Suppressor macrophage treated with lipopolysaccharide for 1 hour (primary cell): Measurements from ENCODE around the gene SLC1A2.

ENCODE experiments used
- DNase-seq, 3 donors: peaks; one replicate each; pipeline ENCODE4 v3.0.0-alpha.2; 2020 to 2022

SLC1A2 gene

DNA sequence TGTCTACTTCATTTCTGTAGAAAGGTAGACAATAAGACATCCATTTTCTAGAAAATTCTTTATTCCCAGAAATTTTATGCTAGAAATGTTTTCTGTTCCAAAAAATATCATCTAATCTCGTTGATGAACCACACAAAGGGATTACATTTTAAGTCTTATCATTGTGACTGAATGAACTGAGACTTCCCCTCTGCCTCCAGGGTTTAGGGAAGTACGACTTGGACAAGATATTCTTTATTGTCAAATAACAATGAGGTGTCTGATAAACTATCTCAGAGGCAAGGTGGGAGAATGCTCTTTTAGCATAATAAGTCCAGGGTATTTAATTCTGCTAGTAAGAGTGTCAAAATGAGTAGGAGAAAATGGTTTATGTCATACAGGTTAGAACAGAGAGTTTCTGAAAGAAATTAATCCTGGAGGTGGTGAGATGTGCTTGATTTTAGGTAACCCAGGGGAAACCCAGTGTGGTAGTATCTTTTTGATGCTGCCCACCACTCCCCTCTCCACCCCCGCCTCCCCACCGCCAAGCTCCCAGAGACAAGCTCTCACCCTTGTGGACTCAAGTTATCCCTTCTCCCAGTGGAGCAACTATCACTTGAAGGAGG, 179.8 kb downstream of the SLC1A2 start:
- peak; percentile 34 to 62 (median 48) for DNase-seq

DNA sequence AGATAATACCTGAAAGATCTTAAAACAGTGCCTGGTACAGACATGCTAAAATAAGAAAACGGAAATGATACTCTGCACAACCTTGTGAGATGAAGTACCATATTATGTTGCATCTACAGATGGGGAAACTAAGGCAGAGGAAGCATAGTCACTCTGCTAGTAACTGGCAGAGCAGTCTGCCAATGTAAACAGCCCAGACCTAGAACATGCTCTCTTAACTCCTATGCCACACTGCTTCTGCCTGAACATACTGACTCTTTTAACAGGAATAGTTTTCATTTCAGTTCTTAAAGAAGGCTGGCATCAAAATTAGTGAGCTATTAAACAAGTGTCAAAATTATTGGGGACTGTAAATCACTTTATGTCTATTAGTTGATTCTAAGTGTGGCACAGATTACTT, 180.5 kb downstream of the SLC1A2 start:
- DNase-seq, result no peak

DNA sequence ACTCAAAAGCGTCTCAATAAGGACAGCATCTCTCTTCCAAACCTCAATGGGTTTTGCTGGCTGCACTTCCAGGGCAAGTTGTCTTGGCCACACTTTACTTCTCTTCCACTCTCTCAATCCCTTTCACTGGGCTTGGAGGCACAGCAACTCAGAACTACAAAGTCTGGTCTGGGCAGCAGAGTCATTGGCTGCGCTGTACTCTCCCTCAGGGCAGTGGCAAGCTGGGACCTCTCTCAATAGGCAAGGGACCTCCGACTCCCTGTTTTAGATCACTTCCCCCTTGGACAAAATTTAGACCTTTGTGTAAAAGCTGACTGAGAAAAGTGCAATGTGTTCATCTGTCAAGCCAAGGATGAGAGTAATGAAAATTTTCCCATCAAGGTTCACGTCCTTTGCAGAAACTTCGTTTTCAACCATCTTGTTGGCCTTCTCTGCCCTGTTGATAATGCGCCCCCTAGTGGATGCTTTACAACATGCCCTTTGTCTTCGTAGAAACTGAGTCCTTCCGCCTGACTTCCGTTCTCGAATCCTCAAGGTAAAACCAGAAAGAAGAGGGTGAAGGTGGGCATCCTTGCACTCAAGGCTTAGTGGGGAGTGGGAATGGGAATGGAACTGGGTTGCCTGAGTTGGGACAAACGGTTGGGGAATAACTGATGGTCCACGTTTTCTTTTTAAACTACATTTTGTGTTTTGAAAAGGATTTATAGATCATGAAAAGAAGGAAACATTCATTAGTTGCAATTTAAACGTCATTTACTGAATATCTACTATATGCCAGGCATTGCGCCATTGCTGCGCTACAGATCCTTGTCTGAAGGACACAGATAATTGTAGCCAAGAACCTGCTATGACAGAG, 181.3 kb downstream of the SLC1A2 start:
- peak; percentile 60 to 80 (median 68) for DNase-seq

DNA sequence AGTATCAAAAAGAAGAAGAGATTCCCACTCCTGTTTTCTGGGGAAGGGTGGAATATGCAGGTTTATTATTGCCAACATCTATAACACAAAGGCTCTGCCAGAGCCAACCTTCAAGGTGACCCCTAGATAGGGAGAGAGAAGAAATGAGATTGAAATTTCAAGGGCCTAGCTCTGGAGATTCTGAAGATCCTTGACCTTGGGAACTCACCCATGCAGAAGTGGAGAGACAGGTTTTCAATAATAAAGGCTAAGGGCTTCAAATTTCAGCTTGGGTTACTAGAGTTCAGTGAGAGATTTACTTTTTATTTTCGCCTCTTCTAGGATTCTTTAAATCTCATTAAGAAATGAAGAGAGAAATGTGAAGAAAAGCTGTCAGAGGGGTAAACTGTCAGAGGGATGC, 182.0 kb downstream of the SLC1A2 start:
- peak; percentile 18 to 28 (median 20) for DNase-seq

DNA sequence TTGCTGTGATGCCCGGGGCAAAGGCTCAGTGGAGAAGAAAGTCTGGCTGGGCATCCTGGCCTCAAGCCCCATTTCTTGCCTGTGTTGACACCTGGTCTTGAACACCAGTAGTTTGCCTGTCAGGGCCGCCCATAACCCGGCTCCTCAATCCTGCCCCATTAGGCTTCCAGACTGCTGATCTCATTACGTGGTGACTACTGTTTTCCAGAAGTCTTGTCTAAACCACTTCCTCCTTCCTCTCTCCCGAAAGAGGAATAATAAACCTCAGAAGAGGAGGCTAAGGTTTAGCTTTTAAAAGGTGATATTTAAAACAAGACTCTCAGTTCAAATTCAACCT, 182.7 kb downstream of the SLC1A2 start:
- DNase-seq, result peak; percentile 83 to 90 (median 84)

DNA sequence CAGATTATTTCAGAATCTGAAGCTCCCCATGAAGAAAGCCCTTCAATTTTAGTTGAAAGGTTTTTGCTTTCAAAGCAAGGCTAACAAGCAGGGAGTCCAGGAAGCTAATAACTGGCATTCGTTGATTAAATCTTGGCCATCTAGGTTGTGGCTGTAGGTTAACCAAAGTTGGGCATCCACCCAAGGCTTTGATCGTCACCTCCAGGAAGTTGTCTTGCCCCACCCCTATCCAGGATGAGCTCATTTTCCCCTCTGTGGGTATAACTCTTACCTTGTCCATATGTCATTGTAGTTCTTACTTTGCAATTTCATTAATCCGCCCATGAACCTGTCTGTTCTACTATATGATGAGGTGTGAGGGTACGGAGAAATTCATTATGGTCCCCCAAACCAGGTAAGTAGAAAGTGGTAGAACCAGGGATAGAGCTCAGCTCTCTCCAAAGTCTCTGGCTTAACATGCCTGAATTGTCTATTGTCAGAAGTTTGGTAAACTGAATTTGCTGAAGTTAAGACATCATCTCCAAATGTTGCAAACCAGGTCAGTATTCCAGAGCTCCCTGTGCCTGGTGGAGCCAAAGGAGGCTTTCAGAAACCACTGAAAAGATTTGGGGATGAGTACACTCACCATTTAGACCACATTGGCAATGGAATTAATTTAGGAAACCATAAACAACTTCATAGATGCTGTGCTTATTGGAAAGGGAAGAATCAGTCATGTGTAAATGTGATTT, 183.3 kb downstream of the SLC1A2 start:
- DNase-seq, result peak; percentile 58 to 67 (median 60)

DNA sequence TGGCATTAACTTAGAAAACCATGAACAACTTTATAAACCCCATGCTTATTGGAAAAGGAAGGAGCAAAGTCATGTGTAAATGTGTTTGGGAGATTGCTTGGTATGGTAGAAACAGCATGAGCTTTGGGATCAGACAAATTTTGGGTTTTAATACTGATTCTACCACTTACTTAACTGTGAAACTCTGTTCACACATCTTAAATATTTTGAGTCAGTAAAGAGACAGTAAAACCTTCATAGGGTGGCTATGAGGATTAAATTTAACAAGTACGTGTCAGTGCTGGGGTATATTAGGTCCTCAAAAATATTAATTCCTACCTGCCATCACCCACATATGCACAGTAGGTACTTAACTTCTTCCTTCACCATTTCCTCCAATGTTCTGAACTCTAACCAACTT, 183.9 kb downstream of the SLC1A2 start:
- DNase-seq, result peak in 1 of 3 donors; percentile 39

DNA sequence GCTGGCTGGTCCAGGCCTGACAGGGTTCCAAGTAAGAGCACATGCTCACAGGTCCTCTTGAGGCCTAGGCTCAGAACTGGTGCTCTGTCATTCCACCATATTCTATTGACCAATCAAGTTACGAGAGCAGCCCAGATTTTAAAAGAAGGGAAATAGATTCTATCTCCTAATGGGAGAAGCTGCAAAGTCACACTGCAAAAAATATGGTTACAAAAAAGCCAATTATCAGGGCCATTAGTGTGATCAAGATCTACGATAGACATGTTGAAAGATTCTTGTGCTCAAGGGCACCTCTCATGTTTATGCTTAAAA, 184.2 kb downstream of the SLC1A2 start:
- DNase-seq, result peak in 1 of 3 donors; percentile 60

DNA sequence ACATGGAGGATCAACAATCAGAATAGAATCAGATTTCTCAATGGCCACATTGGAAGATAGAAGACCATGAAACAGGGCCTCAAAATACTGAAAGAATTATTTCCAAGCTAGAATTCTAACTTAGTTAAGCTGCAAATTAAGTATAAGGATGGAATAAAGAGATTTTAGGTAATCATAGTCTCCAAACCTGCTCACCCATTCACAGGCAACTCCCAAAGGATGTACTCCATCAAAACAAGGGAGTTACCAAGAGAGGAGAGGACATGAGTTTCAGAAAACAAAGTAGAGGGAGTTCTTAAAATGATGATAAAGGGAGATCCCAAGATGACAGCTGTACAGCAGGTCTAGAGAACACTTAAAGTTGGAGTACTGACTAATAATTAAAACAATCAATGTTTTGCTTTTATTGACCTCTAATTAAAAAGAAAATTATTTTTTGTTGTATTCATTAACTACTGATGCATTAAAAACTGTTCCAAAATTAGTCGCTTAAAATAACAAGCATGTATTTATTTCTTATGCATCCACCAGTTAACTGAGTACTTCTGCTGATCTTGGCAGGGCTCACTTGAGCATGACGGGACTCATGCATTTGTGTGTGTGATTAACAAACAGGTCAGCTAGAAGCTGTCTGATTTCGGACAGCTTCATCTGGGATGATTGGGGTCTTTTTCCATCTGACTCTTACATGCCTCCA, 184.8 kb downstream of the SLC1A2 start:
- peak; percentile 59 to 77 (median 71) for DNase-seq

DNA sequence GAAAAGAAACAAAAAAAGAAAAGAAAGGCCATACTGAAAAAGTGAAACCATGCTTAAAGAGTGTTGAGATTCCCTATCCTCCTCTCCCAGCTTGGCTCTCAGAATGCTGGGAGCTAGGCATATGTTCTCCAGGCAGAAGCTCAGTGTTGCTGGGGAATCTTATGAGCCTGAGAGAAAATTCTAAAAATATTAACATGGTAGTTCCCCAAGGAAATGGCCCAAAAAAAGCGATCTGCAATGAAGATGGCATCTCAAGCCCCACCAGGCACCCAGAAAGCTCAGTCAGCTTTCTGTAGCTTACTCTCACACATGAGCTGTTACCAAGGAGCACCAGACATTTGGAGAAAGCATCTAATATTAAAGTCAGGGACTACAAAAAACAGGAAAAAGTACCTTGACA, 185.8 kb downstream of the SLC1A2 start:
- DNase-seq, result peak; percentile 68 to 78 (median 77)

DNA sequence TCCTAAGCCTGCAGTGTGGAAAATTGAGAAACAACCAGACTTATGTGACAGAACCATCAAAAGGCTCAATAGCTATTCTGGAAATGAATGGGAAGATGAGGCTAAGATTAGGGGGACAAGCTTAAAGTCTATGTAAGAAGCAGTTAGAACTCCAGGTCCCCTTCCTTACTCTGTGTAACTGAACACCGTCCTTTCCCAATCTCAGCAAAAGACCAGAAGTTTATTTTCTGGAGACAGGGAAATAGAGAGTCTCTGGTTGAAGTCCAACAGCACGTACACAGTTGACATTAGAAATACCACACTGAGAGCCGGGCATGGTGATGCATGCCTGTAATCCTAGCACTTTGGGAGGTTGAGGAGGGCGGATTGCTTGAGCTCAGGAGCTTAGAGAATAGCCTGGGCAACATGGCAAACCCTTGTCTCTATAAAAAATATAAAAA, 186.4 kb downstream of the SLC1A2 start:
- peak; percentile 60 to 70 (median 68) for DNase-seq

DNA sequence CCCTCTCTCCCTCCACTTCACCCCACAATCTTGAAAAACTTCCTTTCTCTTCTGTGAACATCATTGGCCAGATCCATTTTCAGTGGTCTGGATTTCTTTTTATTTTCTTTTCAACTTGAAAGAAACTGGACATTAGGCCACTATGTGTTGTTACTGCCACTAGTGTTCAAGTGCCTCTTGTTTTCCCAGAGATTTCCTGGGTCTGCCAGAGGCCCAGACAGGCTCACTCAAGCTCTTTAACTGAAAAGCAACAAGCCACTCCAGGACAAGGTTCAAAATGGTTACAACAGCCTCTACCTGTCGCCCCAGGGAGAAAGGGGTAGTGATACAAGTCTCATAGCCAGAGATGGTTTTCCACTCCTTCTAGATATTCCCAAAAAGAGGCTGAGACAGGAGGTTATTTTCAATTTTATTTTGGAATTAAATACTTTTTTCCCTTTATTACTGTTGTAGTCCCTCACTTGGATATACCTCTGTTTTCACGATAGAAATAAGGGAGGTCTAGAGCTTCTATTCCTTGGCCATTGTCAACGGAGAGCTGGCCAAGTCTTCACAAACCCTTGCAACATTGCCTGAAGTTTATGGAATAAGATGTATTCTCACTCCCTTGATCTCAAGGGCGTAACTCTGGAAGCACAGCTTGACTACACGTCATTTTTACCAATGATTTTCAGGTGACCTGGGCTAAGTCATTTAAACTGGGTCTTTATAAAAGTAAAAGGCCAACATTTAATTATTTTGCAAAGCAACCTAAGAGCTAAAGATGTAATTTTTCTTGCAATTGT, 188.1 kb downstream of the SLC1A2 start:
- DNase-seq, result peak; percentile 43 to 54 (median 50)

DNA sequence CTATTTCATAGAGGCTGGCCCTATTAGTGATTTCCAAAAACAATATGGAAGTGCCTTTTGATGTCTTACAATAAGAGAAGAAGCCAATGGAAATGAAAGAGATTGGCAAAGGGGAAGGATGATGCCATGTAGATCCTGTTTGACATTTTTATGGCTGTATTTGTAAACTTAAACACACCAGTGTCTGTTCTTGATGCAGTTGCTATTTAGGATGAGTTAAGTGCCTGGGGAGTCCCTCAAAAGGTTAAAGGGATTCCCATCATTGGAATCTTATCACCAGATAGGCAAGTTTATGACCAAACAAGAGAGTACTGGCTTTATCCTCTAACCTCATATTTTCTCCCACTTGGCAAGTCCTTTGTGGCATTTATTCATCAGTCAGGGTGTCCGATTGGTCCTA, 189.0 kb downstream of the SLC1A2 start:
- DNase-seq, result peak in 2 of 3 donors; percentile 57 to 60

DNA sequence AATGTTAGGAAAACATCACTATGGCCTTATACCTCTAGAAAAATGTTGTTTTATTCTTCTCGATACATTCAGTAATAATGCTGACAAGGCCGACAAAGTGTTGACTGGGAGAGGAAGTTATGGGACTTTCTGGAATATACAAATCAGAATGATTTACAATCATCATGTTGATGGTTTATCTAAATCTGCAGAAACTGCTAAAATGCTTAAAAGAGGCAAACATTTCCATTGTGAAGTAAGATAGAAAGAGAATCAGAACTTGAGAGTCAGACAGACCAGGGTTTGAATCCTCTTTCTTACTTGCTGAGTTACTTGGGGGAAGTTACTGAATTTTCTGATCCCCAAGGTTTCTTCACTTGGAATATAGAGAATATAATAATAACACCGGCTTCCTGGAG, 191.0 kb downstream of the SLC1A2 start:
- peak; percentile 35 to 76 (median 71) for DNase-seq

DNA sequence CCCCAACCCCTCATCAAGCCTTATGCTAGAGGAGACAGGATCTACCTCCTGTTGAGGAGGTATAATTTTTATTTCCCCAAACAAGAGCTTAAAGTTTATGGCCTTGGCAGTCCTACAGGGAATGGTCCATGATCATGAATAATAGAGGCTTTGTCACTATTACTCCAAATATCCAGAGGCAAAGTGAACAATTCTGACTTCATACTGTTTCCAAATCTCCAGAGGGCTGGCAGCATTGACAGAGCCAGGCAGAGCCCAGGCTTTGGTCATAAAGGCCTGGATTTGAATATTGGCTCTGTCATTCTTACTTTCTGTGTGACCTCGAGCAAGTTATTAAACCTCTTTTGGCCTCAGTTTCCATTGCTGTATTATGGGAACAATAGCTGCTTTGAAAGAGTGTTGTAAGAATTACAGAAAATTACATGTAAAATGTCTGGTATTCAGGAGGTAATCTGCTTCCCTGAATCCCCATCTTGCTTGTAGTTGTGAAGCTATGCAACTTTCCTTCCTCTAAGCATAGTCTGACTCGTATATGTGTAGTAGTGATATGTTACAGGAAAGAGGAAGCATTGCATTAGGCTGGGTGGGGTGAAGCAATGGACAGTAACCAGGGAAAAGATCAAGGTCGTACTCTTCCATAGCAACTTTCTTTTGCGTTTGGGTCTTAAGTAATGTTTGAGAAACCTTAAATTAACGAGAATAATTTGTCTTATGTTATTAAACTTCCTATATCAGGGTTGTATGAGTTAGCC, 191.6 kb downstream of the SLC1A2 start:
- DNase-seq, result peak; percentile 71 to 88 (median 87)

DNA sequence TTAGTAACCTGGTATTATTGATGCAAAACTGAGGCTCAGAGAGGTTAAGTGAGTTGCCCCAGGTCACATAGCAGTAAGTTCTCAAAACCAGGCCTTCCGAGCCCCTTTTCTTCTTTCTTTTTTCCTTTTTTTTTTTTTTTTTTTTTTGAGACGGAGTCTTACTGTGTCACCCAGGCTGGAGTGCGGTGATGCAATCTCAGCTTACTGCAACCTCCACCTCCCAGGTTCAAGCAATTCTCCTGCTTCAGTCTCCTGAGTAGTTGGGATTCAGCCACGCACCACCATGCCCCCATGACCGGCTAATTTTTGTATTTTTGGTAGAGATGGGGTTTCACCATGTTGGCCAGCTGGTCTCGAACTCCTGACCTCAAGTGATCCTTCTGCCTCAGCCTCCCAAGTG, 192.6 kb downstream of the SLC1A2 start:
- peak in 1 of 3 donors; percentile 38 for DNase-seq

DNA sequence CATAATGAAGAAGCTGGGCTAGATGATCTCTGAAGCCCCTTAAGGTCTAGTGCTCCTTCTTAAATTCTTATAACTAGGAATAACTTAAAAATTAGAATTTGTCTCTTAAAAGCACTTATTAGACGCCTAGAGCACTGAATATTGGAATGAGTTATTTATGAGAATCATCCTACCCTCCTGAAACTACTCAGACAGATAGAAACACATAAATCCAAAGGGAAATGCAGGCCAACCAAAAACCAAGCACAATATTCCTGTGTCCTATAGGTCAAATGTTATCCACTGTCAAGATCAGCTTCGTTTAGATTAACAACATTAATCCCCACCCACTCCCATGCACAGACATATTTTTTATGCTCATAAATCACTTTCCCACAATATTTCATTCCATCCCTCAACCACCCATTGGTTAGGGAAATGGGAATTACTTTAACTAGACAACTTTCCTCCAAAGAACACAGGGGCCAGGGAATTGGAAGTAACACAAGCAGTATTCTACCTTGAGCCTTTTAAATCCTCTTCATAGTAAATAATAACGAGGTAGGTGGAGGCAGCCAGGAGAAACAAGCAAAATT, 193.3 kb downstream of the SLC1A2 start:
- DNase-seq, result peak; percentile 35 to 64 (median 57)

DNA sequence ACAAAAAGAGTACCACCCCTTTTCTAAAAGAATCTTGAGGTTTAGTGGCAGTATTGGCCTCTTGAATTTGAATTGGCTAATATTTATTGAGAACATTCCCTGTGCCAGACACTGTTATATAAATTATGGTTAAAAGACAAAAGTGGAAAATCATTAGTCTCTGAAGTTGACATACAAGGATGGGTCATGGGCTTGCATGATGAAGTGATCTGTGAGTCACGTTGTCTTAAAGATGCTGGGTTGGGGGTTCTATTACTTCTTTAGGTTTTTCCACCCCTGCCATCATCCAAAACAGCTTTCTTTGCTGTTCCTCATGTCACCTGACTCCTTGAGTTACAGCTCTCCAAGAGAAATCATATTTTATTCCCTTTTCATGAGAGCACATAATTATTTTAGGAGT, 195.4 kb downstream of the SLC1A2 start:
- peak; percentile 46 to 68 (median 61) for DNase-seq

DNA sequence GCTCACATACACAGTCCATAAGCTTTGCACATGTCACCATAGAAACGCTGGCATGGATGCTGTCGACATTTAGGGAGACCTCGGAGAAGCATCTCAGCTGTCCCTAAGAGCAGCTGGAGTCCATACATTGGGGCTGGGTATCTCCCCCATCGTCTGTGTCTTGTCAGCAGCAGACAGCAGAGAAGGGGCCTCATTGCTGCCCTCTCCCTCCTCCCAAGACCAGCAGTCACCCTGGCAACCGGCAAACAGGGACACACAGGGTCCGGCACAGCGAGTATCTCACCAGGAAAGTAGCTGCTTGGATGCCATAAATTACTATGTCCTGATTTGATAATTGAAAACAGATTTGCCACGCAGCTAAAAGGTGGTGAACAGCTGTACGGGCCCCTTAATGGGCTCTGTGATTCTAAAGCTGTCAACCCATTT, 196.0 kb downstream of the SLC1A2 start:
- DNase-seq, result peak in 1 of 3 donors; percentile 53

DNA sequence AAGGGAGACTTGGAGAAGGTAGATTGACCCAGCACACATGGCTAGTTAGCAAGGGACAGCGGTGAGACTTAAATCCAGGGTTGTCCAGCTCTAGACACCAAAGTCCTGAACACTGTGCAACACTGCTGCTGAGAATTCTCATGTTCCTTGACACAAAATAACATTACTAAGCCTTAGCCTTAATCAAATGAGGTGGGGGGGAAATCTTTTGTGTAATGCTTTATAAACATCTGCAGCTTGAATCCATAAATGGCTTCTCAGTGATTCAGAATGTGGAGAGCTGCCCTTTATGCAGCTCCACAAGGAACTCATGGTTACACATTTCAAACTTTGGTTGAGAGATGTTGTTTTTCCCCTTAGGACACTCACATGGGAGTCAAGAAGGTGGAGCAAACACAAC, 200.4 kb downstream of the SLC1A2 start:
- peak in 2 of 3 donors; percentile 58 to 62 for DNase-seq
